Left colon (tissue), 2 donors: Measurements from ENCODE around the gene ZNF394. TPM values are rescaled to one million over a fixed set of nuclear protein-coding genes. Genes with fewer than 3 reads are reported as not detected.
"Not testable (repeated sequence)": the region's sequence is repeated elsewhere in the genome, so short reads cannot be mapped to it uniquely, and the experiment has no call there.

Experiments
- ATAC-seq: fragments of 200-7000 bp; cut with Tn5 transposase; one replicate; pipeline ENCODE4 v1.9.1; 2020; ENCODE audit warnings: mild to moderate bottlenecking, moderate library complexity
- DNase-seq, 2 donors: peaks; one replicate each; pipeline ENCODE4 v3.0.0-alpha.2; 2020
- intact Hi-C, 2 donors: fragments of 100-400 bp; cut with DNase I in 1 of 2; cut with micrococcal nuclease in 1 of 2; formaldehyde crosslinking; loops; one replicate each; pipeline versions ENCODE4 v1.11.2 to v1.14.0; 2022; cut with DNase I, micrococcal nuclease
- long read RNA-seq: library from polyadenylated mRNA; unstranded; transcript quantifications from one replicate; pipeline ENCODE4 v2.0.0, GENCODE V29; 2021
- total RNA-seq, 2 donors: library from RNA; stranded (reverse); fragmentation: NEBNext Ultra II Directional; extraction: Animal tissue kit (Norgen Biotek cat#: 25700); gene quantifications; one replicate each; pipeline ENCODE4 v1.2.1, GENCODE V29; 2021
- donor health status: DM: no; HTN: no; CAD: no.
- donor health status: DM: yes; HTN: yes; CAD: no.

The ZNF394 gene
- 10 to 100 TPM; 32.0 to 37.2 TPM for total RNA-seq
- long read RNA-seq, transcript ZNF394-201 (3 exons, 2,179 nt) = major isoform, 37 of 53 reads
- long read RNA-seq, transcript ZNF394-203 (2 exons, 2,017 nt) = minor isoform, 8 of 53 reads
- long read RNA-seq, partial matches to known transcripts = 0 of 53 reads
- long read RNA-seq, other reads (novel, unspliced or antisense) = 5 of 53 reads

DNA sequence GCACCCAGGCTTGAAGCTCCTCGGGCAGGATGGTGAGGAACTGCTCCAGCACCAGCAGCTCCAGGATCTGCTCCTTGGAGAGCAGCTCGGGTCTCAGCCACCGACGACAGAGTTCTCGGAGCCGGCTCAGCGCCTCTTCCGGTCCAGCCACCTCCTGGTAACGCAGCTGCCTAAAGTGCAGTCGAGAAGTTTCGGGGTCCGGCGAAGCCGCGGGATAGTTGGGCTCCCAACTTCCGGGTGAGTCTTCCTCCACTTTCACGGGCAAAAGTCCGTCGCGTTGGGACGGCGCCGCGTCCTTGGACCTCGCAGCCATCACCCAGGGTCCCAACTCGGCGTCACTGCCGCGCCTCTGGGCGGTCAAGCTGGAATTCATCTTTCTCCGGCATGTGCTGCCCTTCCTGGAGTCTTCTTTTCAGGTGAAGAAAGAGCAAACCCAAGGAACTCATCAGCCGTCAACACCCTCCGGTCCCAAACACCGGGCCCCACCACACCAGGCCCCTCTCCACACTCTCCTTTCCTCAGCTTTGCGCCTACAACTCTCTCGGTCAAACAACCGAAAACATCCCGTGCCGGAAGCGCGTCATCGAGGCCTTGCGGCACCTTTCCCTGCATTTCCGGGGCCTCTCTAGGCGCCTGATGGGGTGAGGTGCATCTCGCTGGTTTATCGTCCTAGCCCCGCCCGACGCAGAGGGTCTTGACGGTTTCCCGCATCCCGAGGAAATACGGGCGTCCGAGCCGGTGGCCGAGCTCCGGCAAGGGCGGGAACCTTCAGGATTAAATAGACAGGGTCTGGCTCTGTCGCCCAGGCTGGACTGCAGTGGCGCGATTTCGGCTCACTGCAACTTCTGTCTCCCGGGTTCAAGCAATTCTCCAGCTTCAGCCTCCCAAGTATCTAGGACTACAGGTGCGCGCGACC is at the start of gene ZNF394:
TSS of gene ZNF394 (minus strand) at position 561 of the 916 bp plus-strand sequence. CDS start at position 373, 188 bp downstream.
- ATAC-seq (peak; percentile 62), DNase-seq (peak; percentile 93 to 94)
- intact Hi-C loops = no loop called here

GRCh38 chr7:99549545-99549944 is 49.5 kb upstream of the ZNF394 start:
- DNase-seq, ATAC-seq, intact Hi-C loops: not testable (repeated sequence)

DNA sequence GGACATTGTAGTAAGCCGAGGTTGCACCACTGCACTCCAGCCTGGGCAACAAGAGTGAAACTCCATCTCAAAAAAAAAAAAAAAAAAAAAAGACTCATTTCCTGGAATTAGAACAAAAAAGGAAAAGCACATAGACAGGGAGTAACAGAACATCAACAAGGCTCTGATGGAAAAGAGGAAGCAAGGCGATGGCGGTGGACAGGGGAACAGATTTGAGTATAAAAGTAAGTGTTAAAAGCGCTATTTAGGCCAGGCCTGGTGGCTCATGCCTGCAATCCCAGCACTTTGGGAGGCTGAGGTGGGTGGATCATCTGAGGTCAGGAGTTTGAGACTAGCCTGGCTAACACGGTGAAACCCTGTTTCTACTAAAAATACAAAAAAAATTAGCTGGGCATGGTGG is 45.2 kb upstream of the ZNF394 start:
- DNase-seq, intact Hi-C loops, ATAC-seq: not testable (repeated sequence)

- no peak for ATAC-seq
- DNase-seq = no peak
- intact Hi-C loops = no loop called here
Observed at GRCh38 chr7:99543916-99544315, 43.8 kb upstream of the ZNF394 start.

DNA sequence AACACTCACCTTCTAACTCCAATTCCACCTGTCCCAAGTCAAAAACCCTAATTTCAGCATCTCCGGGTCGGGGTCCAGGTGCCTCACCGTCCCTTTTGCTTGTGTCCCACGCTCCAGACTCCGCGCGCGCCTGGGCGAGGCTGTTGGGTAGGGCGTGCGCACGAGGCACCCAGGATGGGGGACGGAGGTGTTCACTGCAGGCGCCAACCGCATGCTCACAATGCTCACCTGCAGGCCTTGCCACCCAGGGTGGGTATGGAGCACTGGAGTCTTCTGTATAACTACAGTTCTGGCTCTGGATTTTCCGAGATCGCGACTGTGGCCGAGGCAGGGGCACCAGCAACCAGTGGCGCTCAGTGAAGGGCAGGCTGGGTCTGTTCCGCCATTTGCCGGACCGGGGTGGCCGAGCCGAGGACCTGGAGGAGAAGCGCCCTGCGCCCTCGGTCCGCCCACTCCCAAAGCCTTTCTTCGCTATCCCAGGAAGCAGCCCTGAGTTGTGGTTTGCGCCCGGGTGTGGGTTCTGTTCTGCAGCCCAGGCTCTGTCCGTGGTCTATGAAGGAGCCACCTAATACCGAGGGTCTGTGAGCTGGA is 43.1 kb upstream of the ZNF394 start:
- DNase-seq (no peak), ATAC-seq (no peak)
- intact Hi-C loops = no loop called here

DNA sequence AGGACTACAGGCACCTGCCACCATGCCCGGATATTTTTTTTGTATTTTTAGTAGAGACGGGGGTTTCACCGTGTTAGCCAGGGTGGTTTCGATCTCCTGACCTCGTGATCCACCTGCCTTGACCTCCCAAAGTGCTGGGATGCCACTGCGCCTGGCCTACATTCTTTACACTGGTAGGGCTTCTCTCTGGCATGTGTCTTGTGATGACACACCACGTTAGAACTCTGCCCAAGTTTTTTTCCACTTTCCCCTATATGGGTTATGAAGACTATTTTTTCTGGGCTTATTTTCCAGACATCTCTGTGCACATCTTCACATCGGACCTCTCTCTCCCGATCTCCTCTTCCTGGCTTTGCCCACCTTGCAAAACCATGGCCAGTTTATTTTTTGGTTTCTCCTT is 41.1 kb upstream of the ZNF394 start:
- intact Hi-C loops = no loop called here
- DNase-seq (no peak), ATAC-seq (no peak)

- ATAC-seq = no peak
- intact Hi-C loops = no loop called here
- no peak for DNase-seq
Observed at GRCh38 chr7:99540542-99540941, 40.5 kb upstream of the ZNF394 start.

GRCh38 chr7:99539213-99539811 is 39.2 kb upstream of the ZNF394 start:
- no peak for ATAC-seq
- DNase-seq = no peak
- intact Hi-C loops = no loop called here

DNA sequence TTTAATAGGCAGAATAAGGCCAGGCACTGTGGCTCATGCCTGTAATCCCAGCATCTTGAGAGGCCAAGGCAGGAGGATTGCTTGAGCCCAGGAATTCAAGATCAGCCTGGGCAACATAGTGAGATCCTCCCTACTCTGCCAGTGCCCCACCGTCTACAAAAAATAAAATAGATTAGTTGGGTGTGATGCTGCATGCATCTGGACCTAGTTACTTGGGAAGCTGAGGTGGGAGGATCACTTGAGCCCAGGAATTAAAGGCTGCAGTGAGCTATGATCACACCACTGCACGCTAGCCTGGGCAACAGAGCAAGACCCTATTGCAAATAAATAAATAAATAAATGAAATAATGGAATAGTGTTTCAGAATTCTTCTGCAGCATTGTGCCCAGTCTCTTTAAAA is 35.6 kb upstream of the ZNF394 start:
- intact Hi-C loops = no loop called here
- DNase-seq = no peak
- ATAC-seq = no peak

- intact Hi-C loops = no loop called here
- ATAC-seq (no peak), DNase-seq (no peak)
Observed at GRCh38 chr7:99531354-99531765, 31.3 kb upstream of the ZNF394 start.

GRCh38 chr7:99525713-99526440 is 25.8 kb upstream of the ZNF394 start:
- DNase-seq (peak in 1 of 2 donors; percentile 28), ATAC-seq (peak; percentile 65)
- intact Hi-C loops = no loop called here

- no peak for ATAC-seq
- no peak for DNase-seq
- intact Hi-C loops = no loop called here
Observed at GRCh38 chr7:99521399-99521798, 21.3 kb upstream of the ZNF394 start.

DNA sequence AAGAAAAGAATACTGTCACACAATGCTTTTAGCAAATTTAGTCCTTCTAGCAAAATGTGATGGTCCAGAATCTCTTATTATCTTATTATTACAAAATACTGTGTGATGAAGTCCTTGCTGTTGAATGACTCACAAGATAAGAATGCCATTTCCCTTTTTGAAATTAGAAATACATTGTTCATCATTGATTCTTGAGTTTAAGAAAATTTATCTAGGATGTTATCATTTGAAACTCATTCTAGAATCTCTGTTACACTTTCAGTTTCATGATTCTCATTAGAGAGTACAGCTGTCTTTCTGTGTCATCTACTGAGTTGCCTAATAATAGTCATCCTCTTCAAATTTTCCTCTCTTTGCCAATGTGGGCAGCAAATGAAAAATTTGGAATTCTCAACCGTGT is 14.0 kb upstream of the ZNF394 start:
- intact Hi-C loops = no loop called here
- no peak for DNase-seq
- ATAC-seq = no peak

GRCh38 chr7:99505324-99505662 is 5.2 kb upstream of the ZNF394 start:
- no peak for DNase-seq
- no peak for ATAC-seq
- intact Hi-C loops = no loop called here

- DNase-seq = peak; percentile 99
- peak; percentile 87 for ATAC-seq
- intact Hi-C loops = no loop called here
Observed at GRCh38 chr7:99504603-99505323, 4.7 kb upstream of the ZNF394 start, which contains the start of gene ZKSCAN5. Gene ZKSCAN5, plus strand, starts transcription at chr7:99504662. Its CDS starts 1,383 bp downstream, at chr7:99506045.

DNA sequence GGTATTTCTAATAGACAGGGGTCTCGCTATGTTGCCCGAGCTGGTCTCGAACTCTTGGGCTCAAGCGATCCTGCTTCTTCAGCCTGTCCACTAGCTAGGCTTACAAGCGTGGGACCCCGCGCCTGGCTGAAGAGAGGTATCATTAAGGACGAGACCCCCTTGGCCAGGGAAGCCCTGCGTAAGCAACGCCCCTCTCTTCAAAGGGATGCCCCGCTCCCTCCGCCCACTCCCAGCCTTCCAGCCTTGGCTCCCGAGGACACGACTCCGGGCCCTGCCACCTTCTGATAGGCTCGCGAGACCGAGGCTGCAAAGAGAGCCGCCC is 4.2 kb upstream of the ZNF394 start:
- intact Hi-C loops = no loop called here
- no peak for ATAC-seq
- no peak for DNase-seq

GRCh38 chr7:99501236-99501635 is 1.2 kb upstream of the ZNF394 start:
- ATAC-seq, intact Hi-C loops, DNase-seq: not testable (repeated sequence)

DNA sequence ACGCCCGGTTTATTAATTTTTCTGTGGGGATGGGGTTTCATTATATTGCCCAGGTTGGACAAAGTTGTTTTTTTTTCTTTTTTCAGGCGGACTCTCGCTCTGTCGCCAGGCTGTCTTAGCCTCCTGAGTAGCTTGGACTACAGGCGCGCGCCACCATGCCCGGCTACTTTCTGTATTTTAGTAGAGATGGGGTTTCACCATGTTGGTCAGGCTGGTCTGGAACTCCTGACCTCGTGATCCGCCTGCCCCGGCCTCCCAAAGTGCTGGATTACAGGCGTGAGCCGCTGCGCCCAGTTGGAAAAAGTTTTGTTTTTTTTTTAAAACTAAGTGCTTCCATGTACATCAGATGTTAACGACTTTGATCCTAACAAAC is 542 bp upstream of the ZNF394 start:
- no peak for DNase-seq

DNA sequence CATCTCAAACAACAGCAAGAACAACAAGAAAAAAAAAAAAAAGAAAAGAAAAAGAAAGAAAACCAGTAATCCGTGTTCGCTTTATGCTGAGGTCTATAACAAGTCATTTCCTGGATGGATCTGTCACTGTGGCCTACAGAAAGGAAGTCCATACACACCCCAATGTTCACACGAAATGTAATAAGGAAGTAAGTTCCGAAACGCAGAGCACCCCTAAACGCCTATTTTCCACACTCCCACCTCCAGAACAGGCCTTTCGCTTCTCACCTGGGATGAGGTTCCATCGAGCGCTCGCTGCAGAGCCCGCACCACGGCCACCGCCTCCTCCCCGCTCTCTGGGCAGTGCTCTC is 735 bp downstream of the ZNF394 start:
- ATAC-seq = peak; percentile 62
- intact Hi-C loops = no loop called here
- DNase-seq = no peak

More for the DNA sequence above, 542 bp upstream of the ZNF394 start:
- no peak for ATAC-seq
- intact Hi-C loops = no loop called here
